ENCODE results near the gene COX5A.
"Not testable (repeated sequence)": the region's sequence is repeated elsewhere in the genome, so short reads cannot be mapped to it uniquely, and the experiment has no call there.

GRCh38 chr15:74887537-74888193, 50.2 kb downstream of the COX5A start:
- not testable (repeated sequence) for TF ChIP-seq POLR2A (IDR thresholded peaks at IDR 0.05); CTCF (IDR thresholded peaks at IDR 0.05 in 8 of 11, conservative IDR thresholded peaks at IDR 0.05 in 3 of 11)

Data from spleen (tissue), 7 donors.